ENCODE data around the gene SHANK3.
"Not testable (repeated sequence)": the region's sequence is repeated elsewhere in the genome, so short reads cannot be mapped to it uniquely, and the experiment has no call there.

Gene SHANK3

DNA sequence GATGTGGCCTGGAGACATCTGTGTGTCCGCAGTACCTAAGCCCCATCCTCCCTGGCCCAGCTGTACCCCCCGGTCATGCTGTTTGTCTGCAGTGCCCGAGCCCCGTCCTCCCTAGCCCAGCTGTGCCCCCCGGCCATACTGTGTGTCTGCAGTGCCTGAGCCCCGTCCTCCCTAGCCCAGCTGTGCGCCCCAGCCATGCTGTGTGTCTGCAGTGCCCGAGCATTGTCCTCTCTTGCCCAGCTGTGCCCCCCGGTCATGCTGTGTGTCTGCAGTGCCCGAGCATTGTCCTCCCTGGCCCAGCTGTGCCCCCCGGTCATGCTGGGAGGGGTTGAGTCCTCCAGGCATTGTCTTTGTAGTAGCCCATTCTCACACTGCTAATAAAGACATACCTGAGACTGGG, 37.0 kb upstream of the SHANK3 start:
- POLR2A ChIA-PET (ENCODE audit: low non-redundant PET) = no interaction called here
- TF ChIP-seq, protein P1, sequence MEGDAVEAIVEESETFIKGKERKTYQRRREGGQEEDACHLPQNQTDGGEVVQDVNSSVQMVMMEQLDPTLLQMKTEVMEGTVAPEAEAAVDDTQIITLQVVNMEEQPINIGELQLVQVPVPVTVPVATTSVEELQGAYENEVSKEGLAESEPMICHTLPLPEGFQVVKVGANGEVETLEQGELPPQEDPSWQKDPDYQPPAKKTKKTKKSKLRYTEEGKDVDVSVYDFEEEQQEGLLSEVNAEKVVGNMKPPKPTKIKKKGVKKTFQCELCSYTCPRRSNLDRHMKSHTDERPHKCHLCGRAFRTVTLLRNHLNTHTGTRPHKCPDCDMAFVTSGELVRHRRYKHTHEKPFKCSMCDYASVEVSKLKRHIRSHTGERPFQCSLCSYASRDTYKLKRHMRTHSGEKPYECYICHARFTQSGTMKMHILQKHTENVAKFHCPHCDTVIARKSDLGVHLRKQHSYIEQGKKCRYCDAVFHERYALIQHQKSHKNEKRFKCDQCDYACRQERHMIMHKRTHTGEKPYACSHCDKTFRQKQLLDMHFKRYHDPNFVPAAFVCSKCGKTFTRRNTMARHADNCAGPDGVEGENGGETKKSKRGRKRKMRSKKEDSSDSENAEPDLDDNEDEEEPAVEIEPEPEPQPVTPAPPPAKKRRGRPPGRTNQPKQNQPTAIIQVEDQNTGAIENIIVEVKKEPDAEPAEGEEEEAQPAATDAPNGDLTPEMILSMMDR (conservative IDR thresholded peaks at IDR 0.05; ENCODE audit: low read depth) = no peak
- no peak for DNase-seq (ENCODE audit: low spot score)
- CTCF ChIA-PET = no interaction called here
- H3K27ac ChIP-seq = no peak overlapping the region

DNA sequence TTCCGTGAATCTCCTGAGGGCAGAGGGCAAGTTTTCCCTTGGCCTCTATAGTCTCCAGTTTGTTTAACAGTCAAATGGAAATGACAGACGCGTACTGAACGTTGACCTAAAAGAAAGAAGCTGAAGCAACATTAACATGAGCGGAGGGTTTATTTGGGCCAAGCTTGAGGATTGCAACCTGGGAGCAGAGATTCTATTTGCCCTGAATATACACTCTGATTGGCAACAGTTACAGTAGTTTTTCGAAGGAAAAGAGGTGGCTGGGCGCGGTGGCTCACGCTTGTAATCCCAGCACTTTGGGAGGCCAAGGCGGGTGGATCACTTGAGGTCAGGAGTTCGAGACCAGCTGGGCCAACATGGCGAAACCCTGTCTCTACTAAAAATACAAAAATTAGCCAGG, 32.3 kb upstream of the SHANK3 start:
- H3K27ac ChIP-seq; POLR2A ChIA-PET (ENCODE audit: low non-redundant PET); CTCF ChIA-PET; DNase-seq (ENCODE audit: low spot score): not testable (repeated sequence)

DNA sequence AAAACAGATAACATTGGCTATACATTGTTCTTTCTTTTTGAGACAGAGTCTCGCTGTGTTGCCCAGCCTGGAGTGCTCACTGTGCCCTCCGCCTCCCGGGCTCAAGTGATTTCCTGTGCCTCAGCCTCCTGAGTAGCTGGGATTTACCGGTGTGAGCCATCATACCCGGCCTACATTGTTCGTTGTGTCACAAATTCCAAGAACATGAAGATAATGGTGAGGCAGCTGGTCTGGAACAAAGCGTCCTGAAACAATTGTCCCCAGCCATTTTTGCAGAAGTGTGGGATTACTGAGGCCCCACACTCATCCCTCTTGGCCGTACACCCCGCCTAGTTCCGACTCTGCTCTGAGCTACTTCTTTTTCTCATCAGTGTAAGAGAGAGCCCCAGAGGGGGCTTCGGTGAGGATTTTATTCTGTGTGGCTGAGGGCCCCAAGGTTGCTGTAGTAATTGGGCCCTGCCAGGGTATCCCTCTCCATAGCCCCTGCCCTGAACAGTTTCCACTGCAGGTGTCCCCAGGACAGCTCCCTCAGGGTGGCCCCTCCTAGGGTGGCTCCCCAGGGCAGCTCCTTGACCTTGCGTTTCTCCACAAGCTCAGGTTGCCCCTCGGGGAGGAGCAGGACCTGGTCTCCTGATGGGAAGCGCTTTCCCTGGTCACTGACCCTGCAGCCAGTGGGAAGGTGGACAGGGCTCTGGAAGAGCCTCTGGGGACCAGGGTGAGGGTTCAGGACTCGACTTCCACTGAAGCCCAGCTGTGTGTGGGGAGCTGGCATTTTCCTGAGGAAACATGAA, 31.6 kb upstream of the SHANK3 start:
- TF ChIP-seq, protein P1 (conservative IDR thresholded peaks at IDR 0.05; ENCODE audit: low read depth) = no peak
- H3K27ac ChIP-seq = no peak overlapping the region
- POLR2A ChIA-PET (ENCODE audit: low non-redundant PET) = no interaction called here
- no peak for DNase-seq (ENCODE audit: low spot score)
- CTCF ChIA-PET = no interaction called here

DNA sequence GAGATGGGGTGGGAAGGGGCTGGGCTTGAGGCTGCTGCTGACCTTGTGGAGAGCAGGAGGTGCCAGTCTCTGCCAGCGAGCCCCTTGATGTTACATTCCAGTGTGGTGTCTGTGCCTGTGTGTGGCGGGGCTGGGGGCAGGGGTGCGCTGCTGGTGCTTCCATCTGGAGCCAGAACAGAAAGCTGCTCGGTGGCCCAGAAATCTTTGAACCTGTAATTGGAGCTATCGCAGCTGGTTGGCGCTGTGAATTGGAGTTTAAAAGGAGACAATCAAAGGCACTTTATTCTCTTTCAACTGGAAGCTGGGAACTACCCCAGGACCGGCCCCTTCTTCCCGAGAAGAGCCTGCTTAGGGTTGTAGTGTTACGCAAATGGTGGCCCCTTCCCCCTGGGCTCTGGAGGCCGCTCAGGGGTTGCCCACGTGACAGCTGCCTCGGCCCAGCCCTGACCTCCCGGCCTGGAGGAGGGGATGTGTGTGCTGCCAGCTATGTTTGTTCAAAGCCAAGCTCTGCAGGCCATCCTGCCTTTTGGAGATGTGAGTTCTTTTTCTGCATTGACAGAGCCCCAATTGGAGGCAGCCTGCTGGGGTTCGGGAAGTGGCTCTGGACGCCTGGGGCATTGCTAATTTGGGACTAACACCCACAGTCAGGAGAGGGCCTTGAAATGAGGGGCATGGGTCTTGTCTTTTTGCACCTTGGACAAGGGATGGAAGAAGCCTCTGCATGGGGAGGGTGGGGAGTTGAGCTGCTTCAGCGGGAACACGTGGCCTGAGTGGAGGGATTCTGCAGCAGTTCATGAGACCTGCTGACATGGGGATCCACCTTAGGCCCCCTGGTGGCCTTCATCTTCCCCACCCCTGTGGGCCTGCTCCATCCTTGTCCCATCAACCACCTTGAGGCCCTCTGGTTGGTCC, 30.7 kb upstream of the SHANK3 start:
- H3K27ac ChIP-seq = no peak overlapping the region
- TF ChIP-seq, protein P1 (conservative IDR thresholded peaks at IDR 0.05; ENCODE audit: low read depth) = no peak; the same call in 1 of the 2 replicates
- ChIA-PET CTCF (interaction anchor here (0.6 to 1.1 kb wide), 2 partner anchors 25 to 67 kb away, joined by 3 to 5 read pairs; no protein-coding TSS in a partner anchor), POLR2A (ENCODE audit: low non-redundant PET) (no interaction called here)
- no peak for DNase-seq (ENCODE audit: low spot score)

DNA sequence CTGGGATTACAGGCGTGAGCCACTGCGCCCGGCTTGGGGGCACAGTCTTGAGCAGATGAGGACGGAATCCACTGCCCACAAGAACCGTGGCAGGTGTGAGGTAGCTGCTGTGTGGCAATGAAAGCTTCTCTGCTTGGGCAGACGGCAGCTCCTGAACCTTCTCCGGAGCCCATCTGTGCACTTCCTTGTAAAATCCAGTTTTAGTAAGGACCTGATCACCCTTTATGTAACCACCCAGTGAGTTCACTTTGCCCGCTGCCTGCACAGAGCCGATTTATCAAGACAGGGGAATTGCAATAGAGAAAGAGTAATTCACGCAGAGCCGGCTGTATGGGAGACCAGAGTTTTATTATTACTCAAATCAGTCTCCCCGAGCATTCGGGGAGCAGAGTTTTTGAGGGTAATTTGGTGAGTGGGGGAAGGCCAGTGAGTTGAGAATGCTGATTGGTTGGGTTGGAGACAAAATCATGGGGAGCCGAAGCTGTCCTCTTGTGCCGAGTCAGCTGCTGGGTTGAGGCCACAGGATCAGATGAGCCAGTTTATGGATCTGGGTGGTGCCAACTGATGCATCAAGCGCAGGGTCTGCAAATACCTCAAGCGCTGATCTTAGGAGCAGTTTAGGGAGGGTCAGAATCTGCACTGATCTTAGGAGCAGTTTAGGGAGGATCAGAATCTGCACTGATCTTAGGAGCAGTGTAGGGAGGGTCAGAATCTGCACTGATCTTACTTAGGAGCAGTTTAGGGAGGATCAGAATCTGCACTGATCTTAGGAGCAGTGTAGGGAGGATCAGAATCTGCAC, 29.4 kb upstream of the SHANK3 start:
- CTCF ChIA-PET = interaction anchor here (0.6 kb wide), 1 partner anchor 66 kb away, joined by 3 read pairs; no protein-coding TSS in a partner anchor
- H3K27ac ChIP-seq; POLR2A ChIA-PET (ENCODE audit: low non-redundant PET); DNase-seq (ENCODE audit: low spot score): not testable (repeated sequence)

DNA sequence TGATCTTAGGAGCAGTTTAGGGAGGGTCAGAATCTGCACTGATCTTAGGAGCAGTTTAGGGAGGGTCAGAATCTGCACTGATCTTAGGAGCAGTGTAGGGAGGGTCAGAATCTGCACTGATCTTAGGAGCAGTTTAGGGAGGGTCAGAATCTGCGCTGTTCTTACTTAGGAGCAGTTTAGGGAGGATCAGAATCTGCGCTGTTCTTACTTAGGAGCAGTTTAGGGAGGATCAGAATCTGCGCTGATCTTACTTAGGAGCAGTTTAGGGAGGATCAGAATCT, 28.9 kb upstream of the SHANK3 start:
- CTCF ChIA-PET; POLR2A ChIA-PET (ENCODE audit: low non-redundant PET); H3K27ac ChIP-seq; DNase-seq (ENCODE audit: low spot score): not testable (repeated sequence)

DNA sequence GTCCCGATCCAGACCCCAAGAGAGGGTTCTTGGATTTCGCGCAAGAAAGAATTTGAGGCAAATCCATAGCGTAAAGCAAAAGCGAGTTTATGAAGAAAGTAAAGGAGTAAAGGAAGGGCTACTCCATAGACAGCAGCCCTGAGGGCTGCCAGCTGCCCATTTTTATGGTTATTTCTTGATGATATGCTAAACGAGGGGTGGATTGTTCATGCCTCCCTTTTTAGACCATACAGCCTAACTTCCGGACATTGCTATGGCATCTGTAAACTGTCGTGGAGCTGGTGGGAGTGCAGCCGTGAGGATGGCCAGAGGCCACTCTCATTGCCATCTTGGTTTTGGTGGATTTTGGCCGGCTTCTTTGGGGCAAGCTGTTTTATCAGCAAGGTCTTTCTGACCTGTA, 19.4 kb upstream of the SHANK3 start:
- no peak for DNase-seq (ENCODE audit: low spot score)
- H3K27ac ChIP-seq = no peak overlapping the region
- TF ChIP-seq, protein P1 (conservative IDR thresholded peaks at IDR 0.05; ENCODE audit: low read depth) = no peak
- ChIA-PET CTCF (no interaction called here), POLR2A (ENCODE audit: low non-redundant PET) (no interaction called here)

DNA sequence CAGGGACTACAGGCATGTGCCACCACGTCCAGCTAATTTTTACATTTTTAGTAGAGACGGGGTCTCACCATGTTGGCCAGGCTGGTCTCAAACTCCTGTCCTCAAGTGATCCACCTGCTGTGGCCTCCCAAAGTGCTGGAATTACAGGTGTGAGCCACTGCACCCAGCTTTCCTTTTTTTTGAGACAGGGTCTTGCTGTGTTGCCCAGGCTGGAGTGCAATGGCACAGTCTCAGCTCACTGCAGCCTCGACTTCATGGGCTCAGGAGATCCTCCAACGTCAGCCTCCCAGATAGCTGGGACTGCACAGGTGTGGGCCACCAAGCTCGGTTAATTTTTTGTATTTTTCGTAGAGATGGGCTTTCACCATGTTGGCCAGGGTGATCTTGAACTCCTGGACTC, 18.0 kb upstream of the SHANK3 start:
- H3K27ac ChIP-seq; DNase-seq (ENCODE audit: low spot score); POLR2A ChIA-PET (ENCODE audit: low non-redundant PET); CTCF ChIA-PET: not testable (repeated sequence)

Measured in RWPE1 (cell line).